Transverse colon (tissue), 4 donors: ENCODE measurements around the gene ZNF280B. TPM values are rescaled to one million over a fixed set of nuclear protein-coding genes. Genes with fewer than 3 reads are reported as not detected.
"Not testable (repeated sequence)": the region's sequence is repeated elsewhere in the genome, so short reads cannot be mapped to it uniquely, and the experiment has no call there.

Source experiments
- DNase-seq: peaks from one replicate; pipeline ENCODE4 v3.0.0-alpha.2; 2019
- H3K27ac ChIP-seq, 4 donors: fragments of 200-600 bp; sonication (generic); 2 replicates each; pipeline ENCODE4 v1.5.1; 2016 to 2018; ENCODE audit warnings: inconsistent platforms in 4 of 4
- H3K27me3 ChIP-seq: fragments of 200-600 bp; sonication (generic); 2 replicates; pipeline ENCODE4 v1.5.1; 2017; ENCODE audit warnings: inconsistent platforms
- H3K36me3 ChIP-seq, 4 donors: fragments of 200-600 bp; sonication (generic); 2 replicates each; pipeline ENCODE4 v1.5.1; 2017 to 2019; ENCODE audit warnings: inconsistent platforms in 4 of 4
- H3K4me1 ChIP-seq, 4 donors: fragments of 200-600 bp; sonication (generic); 2 replicates each; pipeline ENCODE4 v1.5.1; 2017 to 2020; ENCODE audit warnings: inconsistent platforms in 4 of 4
- H3K4me3 ChIP-seq, 4 donors: fragments of 200-600 bp; sonication (generic); 1 replicate in 1 of 4; 2 replicates in 3 of 4; pipeline versions ENCODE4 v1.5.1 to v1.6.1; 2017 to 2019; ENCODE audit warnings: inconsistent platforms in 4 of 4
- H3K9me3 ChIP-seq, 2 donors: fragments of 200-600 bp; sonication (generic); 2 replicates each; pipeline ENCODE4 v1.5.1; 2017 to 2019; ENCODE audit warnings: inconsistent platforms in 2 of 2
- EP300 ChIP-seq: sonication (generic); formaldehyde crosslinking; IDR thresholded peaks from one replicate; pipeline ENCODE4 v1.6.1; 2017; ENCODE audit warnings: antibody characterized with exemption, low read depth
- POLR2A ChIP-seq: fragments of 450-650 bp; IDR thresholded peaks from one replicate; pipeline ENCODE4 v1.6.1; 2016; ENCODE audit warnings: antibody characterized with exemption, mild to moderate bottlenecking, moderate library complexity
- POLR2AphosphoS5 ChIP-seq, 3 donors: sonication (generic); formaldehyde crosslinking; IDR thresholded peaks; one replicate each; pipeline ENCODE4 v1.6.1; 2016; ENCODE audit warnings: antibody characterized with exemption in 3 of 3
- WGBS, 2 donors: methylation state at CpG; one replicate each; pipeline ENCODE4 v1.1.5; 2018; ENCODE audit warnings: low coverage in 1 of 2; 5-methylcytosine and 5-hydroxymethylcytosine counted together
- in situ Hi-C, 4 donors: fragments of 200-750 bp; cut with MboI; loops; one replicate each; pipeline versions ENCODE4 v1.15.0 to v1.15.1; 2017; ENCODE audit warnings: low sequenced_read_pairs in 3 of 4, low pct_ligation_motif_present in 1 of 4, low pct_unique_long_range_greater_than_20kb in 1 of 4
- intact Hi-C: fragments of 100-400 bp; cut with DNase I; formaldehyde crosslinking; loops from one replicate; pipeline ENCODE4 v1.15.1; 2023; ENCODE audit warnings: low total_unique reads
- total RNA-seq, 4 donors: library from RNA; depleted of rRNA; stranded (reverse); fragments of >200 nt; gene quantifications; one replicate each; pipeline ENCODE4 v1.1.0, GENCODE V29; 2016
- TF ChIP-seq, protein P1 (sequence below), 5 experiments: fragments of 200-600 bp in 3 of 5; fragments of 450-650 bp in 2 of 5; sonication (generic) in 3 of 5; IDR thresholded peaks; 1 replicate in 2 of 5; 2 replicates in 3 of 5; pipeline ENCODE4 v1.5.1; 2016 to 2017; ENCODE audit warnings: antibody characterized with exemption in 5 of 5, inconsistent platforms in 3 of 5, mild to moderate bottlenecking in 2 of 5, moderate library complexity in 1 of 5

Gene ZNF280B
- total RNA-seq, 4 donors from 2014 or later: 0.41 to 0.79 (median 0.60) TPM; not detected in 1

DNA sequence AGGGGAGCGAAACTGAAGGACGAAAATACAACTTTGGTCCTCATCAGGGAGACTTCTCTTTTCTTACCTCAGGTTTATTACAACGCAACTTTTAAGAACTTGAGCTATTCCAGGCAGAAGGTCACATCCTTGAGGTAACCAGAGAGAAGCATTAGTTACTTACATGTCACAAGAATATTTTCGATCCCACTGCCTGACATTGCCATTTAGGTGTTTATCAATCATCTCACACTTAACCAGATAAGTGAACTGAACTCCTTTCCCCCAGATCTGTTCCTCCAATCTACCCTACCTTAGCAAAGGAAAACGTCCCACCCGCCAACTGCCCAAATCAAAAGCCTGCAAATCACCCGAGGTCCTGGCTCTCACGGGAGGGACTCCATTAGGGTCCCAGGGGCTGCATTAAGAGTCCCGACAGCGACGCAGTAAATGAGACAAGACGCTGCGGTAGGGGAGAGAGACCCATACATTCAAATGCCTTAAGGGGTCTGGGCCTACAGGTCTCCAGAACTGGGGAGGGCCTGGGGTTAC is 734 bp downstream of the ZNF280B start:
- no peak overlapping the region for H3K27ac ChIP-seq
- no peak for DNase-seq
- no peaks in the 10 kb centered on the region for H3K36me3 ChIP-seq
- H3K4me1 ChIP-seq: peaks cover 0 to 7% (median 0%) of the 10 kb centered on the region in 4 donors
- H3K9me3 ChIP-seq: peaks cover 5 to 10% of the 10 kb centered on the region in 2 donors
- H3K4me3 ChIP-seq: peak overlapping the region in 3 of 4 donors; percentile 53 to 81 (median 63)
- TF ChIP-seq, protein P1, sequence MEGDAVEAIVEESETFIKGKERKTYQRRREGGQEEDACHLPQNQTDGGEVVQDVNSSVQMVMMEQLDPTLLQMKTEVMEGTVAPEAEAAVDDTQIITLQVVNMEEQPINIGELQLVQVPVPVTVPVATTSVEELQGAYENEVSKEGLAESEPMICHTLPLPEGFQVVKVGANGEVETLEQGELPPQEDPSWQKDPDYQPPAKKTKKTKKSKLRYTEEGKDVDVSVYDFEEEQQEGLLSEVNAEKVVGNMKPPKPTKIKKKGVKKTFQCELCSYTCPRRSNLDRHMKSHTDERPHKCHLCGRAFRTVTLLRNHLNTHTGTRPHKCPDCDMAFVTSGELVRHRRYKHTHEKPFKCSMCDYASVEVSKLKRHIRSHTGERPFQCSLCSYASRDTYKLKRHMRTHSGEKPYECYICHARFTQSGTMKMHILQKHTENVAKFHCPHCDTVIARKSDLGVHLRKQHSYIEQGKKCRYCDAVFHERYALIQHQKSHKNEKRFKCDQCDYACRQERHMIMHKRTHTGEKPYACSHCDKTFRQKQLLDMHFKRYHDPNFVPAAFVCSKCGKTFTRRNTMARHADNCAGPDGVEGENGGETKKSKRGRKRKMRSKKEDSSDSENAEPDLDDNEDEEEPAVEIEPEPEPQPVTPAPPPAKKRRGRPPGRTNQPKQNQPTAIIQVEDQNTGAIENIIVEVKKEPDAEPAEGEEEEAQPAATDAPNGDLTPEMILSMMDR (IDR thresholded peaks at IDR 0.05): no peak
- TF ChIP-seq POLR2AphosphoS5 (IDR thresholded peaks at IDR 0.05): no peak
- no peak for TF ChIP-seq POLR2A
- no peak for TF ChIP-seq EP300
- H3K27me3 ChIP-seq: peaks cover 7% of the 10 kb centered on the region
- intact Hi-C loops (no loop called here), in situ Hi-C loops (no loop called here)
- WGBS, 2 donors: 33% methylated on average over 13 of the region's 13 CpGs; no CpG with 5 or more reads in 1 of the 2 donors

DNA sequence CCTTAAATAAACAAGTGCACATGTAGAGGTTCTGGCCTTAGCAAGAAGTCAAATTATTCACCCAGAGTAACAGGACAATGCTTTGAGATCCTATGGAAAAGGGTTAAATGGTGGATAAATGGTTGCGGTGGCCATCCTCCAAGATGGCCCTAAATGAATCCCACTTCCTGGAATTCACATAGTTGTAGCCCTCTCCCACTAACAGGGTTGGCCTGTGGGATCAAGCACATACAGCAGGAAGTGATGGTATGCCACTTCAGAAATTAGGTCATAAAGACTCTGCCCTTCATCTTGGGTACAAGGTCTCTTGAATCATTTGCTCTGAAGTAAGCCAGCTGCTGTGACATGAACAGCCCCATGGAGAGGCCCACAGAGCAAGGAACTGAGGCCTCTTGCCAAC is 1.8 kb downstream of the ZNF280B start:
- no peaks in the 10 kb centered on the region for H3K36me3 ChIP-seq
- 92 to 100% methylated on average over 1 of the region's 1 CpG for whole genome bisulfite sequencing, 2 donors
- in situ Hi-C loops: no loop called here
- H3K9me3 ChIP-seq: peaks cover 5 to 10% of the 10 kb centered on the region in 2 donors
- no peak for DNase-seq
- intact Hi-C loops: no loop called here
- peaks cover 7% of the 10 kb centered on the region for H3K27me3 ChIP-seq
- TF ChIP-seq POLR2A (no peak), EP300 (no peak), POLR2AphosphoS5 (IDR thresholded peaks at IDR 0.05) (no peak)
- TF ChIP-seq, protein P1 (IDR thresholded peaks at IDR 0.05): no peak
- H3K4me1 ChIP-seq: peaks cover 0 to 7% (median 0%) of the 10 kb centered on the region in 4 donors
- H3K4me3 ChIP-seq: no peak overlapping the region
- H3K27ac ChIP-seq: no peak overlapping the region

DNA sequence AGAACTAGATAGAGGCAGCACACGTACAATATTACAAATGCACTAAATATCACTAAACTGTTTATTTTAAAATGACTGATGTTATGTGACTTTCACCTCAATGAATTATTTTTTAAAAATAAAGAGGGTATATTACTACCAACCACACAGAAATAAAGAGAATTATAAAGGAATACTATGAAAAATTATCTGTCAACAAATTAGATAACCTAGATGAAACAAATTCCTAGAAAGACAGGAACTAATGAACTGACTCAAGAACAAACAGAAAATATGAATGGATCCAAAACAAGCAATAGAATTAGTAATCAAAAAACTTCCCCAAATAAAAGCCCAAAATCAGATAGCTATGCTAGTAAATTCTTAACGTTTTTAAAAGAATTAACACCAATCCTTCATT is 10.3 kb downstream of the ZNF280B start:
- in situ Hi-C loops (no loop called here), intact Hi-C loops (no loop called here)
- 76 to 89% methylated on average over 2 of the region's 2 CpGs for WGBS, 2 donors

DNA sequence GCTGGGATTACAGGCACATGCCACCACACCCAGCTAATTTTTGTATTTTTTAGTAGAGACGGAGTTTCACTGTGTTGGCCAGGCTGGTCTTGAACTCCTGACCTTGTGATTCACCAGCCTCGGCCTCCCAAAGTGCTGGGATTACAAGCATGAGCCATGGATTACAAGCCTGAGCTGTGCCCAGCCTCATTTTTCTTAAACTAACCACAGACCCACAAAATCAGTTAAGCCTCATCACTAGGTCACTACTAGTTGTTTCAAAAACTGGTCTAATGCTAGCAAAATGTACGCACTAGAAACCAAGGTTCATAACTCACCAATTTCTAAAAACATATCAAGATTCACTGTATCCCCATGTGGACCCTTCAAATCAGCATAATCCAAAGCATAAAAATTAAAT is 17.0 kb downstream of the ZNF280B start:
- H3K27me3 ChIP-seq, intact Hi-C loops, H3K4me3 ChIP-seq, H3K27ac ChIP-seq, H3K36me3 ChIP-seq, H3K9me3 ChIP-seq, DNase-seq, in situ Hi-C loops, H3K4me1 ChIP-seq: not testable (repeated sequence)
- WGBS, 2 donors: 91% methylated on average over 3 of the region's 3 CpGs; no CpG with 5 or more reads in 1 of the 2 donors

More for the DNA sequence above, 10.3 kb downstream of the ZNF280B start:
- Histone ChIP-seq H3K36me3 (no peaks in the 10 kb centered on the region), H3K4me3 (no peak overlapping the region), H3K27me3 (no peaks in the 10 kb centered on the region), H3K27ac (no peak overlapping the region), H3K9me3 (no peaks in the 10 kb centered on the region), H3K4me1 (no peaks in the 10 kb centered on the region)
- TF ChIP-seq EP300 (no peak), POLR2A (no peak), POLR2AphosphoS5 (IDR thresholded peaks at IDR 0.05) (no peak)
- TF ChIP-seq, protein P1 (IDR thresholded peaks at IDR 0.05): no peak
- no peak for DNase-seq

DNA sequence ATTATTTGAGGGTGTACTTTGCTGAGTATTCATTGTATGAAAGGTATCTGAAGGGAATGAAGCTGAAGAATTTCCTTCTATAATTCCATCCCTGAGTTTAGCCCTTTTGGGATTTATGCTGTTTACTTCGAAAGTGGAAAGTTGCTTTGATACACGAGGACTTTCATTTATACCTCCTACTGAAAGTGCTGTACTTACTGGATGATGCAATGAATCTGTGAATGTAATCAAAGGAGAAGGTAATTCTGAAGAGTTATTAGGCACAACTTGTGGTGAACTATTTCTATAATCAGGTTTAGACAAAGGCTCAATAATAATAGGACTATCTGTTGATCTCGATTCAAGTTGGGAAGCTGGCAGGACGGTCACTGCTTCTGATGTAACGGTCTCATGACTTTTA is 19.8 kb downstream of the ZNF280B start:
- Histone ChIP-seq H3K27ac (no peak overlapping the region), H3K9me3 (no peaks in the 10 kb centered on the region), H3K4me1 (no peaks in the 10 kb centered on the region), H3K36me3 (no peaks in the 10 kb centered on the region), H3K27me3 (no peaks in the 10 kb centered on the region), H3K4me3 (no peak overlapping the region)
- in situ Hi-C loops: no loop called here
- intact Hi-C loops: no loop called here
- WGBS, 2 donors: 87 to 91% methylated on average over 4 to 5 of the region's 5 CpGs
- TF ChIP-seq, protein P1 (IDR thresholded peaks at IDR 0.05): no peak
- no peak for TF ChIP-seq EP300
- TF ChIP-seq POLR2AphosphoS5 (IDR thresholded peaks at IDR 0.05): no peak
- TF ChIP-seq POLR2A: no peak
- no peak for DNase-seq
